GM23338 (cell line): ENCODE data around the gene LIPM. TPM values are rescaled to one million over a fixed set of nuclear protein-coding genes. Genes with fewer than 3 reads are reported as not detected.

Experiments used
- ATAC-seq: fragments of 200-7000 bp; cut with Tn5 transposase; 3 replicates; pipeline ENCODE4 v1.9.1; 2020
- DNase-seq: peaks from one replicate; pipeline ENCODE4 v3.0.0-alpha.2; 2015; ENCODE audit warnings: low spot score
- H2AFZ ChIP-seq: fragments of 200-600 bp; sonication (generic); 2 replicates; pipeline ENCODE4 v1.8.0; 2016; ENCODE audit warnings: antibody characterized with exemption, mild to moderate bottlenecking, moderate library complexity
- H3F3A ChIP-seq: fragments of 200-600 bp; sonication (generic); replicated peaks from 2 replicates; pipeline ENCODE4 v1.8.0; 2017; ENCODE audit warnings: antibody characterized with exemption, mixed run types, low read depth
- H3K27ac ChIP-seq: fragments of 200-600 bp; sonication (generic); 2 replicates; pipeline ENCODE4 v1.6.1; 2016; ENCODE audit warnings: low read depth
- H3K27me3 ChIP-seq: fragments of 200-600 bp; sonication (generic); 2 replicates; pipeline ENCODE4 v1.8.0; 2016; ENCODE audit warnings: mild to moderate bottlenecking, mixed run types, moderate library complexity; ENCODE audit not compliant: insufficient read depth
- H3K36me3 ChIP-seq: fragments of 200-600 bp; sonication (generic); 2 replicates; pipeline ENCODE4 v1.8.0; 2016; ENCODE audit warnings: mild to moderate bottlenecking; ENCODE audit not compliant: insufficient read depth
- H3K4me1 ChIP-seq: fragments of 200-600 bp; sonication (generic); 2 replicates; pipeline ENCODE4 v1.8.0; 2016; ENCODE audit warnings: mild to moderate bottlenecking, moderate library complexity; ENCODE audit not compliant: insufficient read depth
- H3K4me2 ChIP-seq: fragments of 200-600 bp; sonication (generic); 2 replicates; pipeline ENCODE4 v1.7.1; 2017; ENCODE audit warnings: mixed run types
- H3K4me3 ChIP-seq: fragments of 200-600 bp; sonication (generic); 2 replicates; pipeline ENCODE4 v1.6.1; 2016; ENCODE audit warnings: mixed run types
- H3K79me2 ChIP-seq: fragments of 200-600 bp; sonication (generic); replicated peaks from 2 replicates; pipeline ENCODE4 v1.8.0; 2017; ENCODE audit warnings: mild to moderate bottlenecking; ENCODE audit not compliant: insufficient read depth
- H3K9me2 ChIP-seq: fragments of 200-600 bp; sonication (generic); 2 replicates; pipeline ENCODE4 v1.8.0; 2017; ENCODE audit not compliant: insufficient read depth
- H4K20me1 ChIP-seq: fragments of 200-600 bp; sonication (generic); replicated peaks from 2 replicates; pipeline ENCODE4 v1.8.0; 2017; ENCODE audit warnings: mild to moderate bottlenecking; ENCODE audit not compliant: insufficient read depth
- H3K27ac Mint-ChIP-seq: 2 replicates; pipeline ENCODE4 v1.8.0; 2020; ENCODE audit warnings: inconsistent platforms, mild to moderate bottlenecking, moderate library complexity, mixed read lengths
- H3K27me3 Mint-ChIP-seq: 3 replicates; pipeline ENCODE4 v1.8.0; 2022; ENCODE audit warnings: low read depth, mild to moderate bottlenecking, moderate library complexity, mixed read lengths, inconsistent platforms; ENCODE audit not compliant: insufficient read depth, poor library complexity
- H3K36me3 Mint-ChIP-seq: 3 replicates; pipeline ENCODE4 v1.8.0; 2021; ENCODE audit warnings: low read depth, mild to moderate bottlenecking, inconsistent platforms, moderate library complexity, mixed read lengths
- H3K4me1 Mint-ChIP-seq: 3 replicates; pipeline ENCODE4 v1.8.0; 2020; ENCODE audit warnings: mild to moderate bottlenecking, inconsistent platforms, mixed read lengths
- H3K4me3 Mint-ChIP-seq: 3 replicates; pipeline ENCODE4 v1.8.0; 2021; ENCODE audit warnings: moderate library complexity, mild to moderate bottlenecking, inconsistent platforms, mixed read lengths
- H3K9me3 Mint-ChIP-seq: 3 replicates; pipeline ENCODE4 v1.8.0; 2020; ENCODE audit warnings: moderate library complexity, mild to moderate bottlenecking, inconsistent platforms, mixed read lengths
- CREB1 ChIP-seq: fragments of 250-450 bp; sonication (Bioruptor Pico); IDR thresholded peaks from 2 replicates; pipeline ENCODE4 v1.5.0; 2020; ENCODE audit warnings: low read depth, mild to moderate bottlenecking, moderate library complexity
- CTCF ChIP-seq, 2 experiments: fragments of 200-600 bp in 1 of 2; sonication (generic) in 1 of 2; conservative IDR thresholded peaks; 2 replicates each; pipeline versions ENCODE4 v1.5.1 to v1.6.1; 2016 to 2017; ENCODE audit warnings: antibody characterized with exemption in 2 of 2, low read depth in 2 of 2, mild to moderate bottlenecking in 2 of 2, moderate library complexity in 1 of 2
- ETS1 ChIP-seq: IDR thresholded peaks from 2 replicates; pipeline ENCODE4 v1.6.1; 2016; ENCODE audit warnings: antibody characterized with exemption
- EZH2phosphoT487 ChIP-seq: fragments of 200-600 bp; sonication (generic); IDR thresholded peaks from one replicate; pipeline ENCODE4 v1.8.1; 2018; ENCODE audit warnings: antibody characterized with exemption; ENCODE audit not compliant: unreplicated experiment
- POLR2AphosphoS5 ChIP-seq: IDR thresholded peaks from 2 replicates; pipeline ENCODE4 v1.6.1; 2016; ENCODE audit warnings: antibody characterized with exemption, low read depth
- ZNF331 ChIP-seq: fragments of 250-450 bp; sonication (Bioruptor Pico); IDR thresholded peaks from 2 replicates; pipeline ENCODE4 v1.5.0; 2020; ENCODE audit warnings: low read depth, mild to moderate bottlenecking, moderate library complexity
- ZNF462 ChIP-seq: fragments of 250-450 bp; sonication (Bioruptor Pico); IDR thresholded peaks from 2 replicates; pipeline ENCODE4 v1.5.0; 2020; ENCODE audit warnings: mild to moderate bottlenecking, moderate library complexity
- polyA plus RNA-seq: library from polyadenylated mRNA; unstranded; fragments of >200 nt; fragmentation: Nextera tagmentation; extraction: Ambion mirVana; gene quantifications from 2 replicates; pipeline ENCODE4 v1.2.1, GENCODE V29; 2016
- total RNA-seq: library from RNA; depleted of rRNA; stranded (reverse); fragments of >200 nt; shearing (Covaris generic); gene quantifications from 2 replicates; pipeline ENCODE4 v1.2.3, GENCODE V29; 2014

The LIPM gene
- total and polyA plus RNA-seq, 2 experiments from 2014 or later = not detected

DNA sequence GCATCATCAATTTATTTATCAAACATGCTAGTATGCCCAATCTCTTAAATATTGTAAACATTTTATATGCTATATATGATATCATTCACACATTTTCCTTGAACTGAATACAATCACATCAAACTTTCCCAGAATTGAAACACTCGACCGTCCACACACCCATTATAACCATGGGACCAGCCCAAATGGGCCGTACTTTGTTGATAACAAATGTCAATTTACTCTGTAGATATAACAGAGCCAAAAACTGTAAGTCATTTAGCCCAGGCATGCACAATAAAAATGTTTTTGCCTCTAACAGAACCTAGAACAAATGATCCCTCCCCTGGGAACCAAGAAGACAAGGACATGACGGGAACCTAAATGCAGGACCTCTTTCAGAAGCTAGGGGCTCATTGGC is 49.8 kb downstream of the LIPM start (continued):
- TF ChIP-seq ZNF331 (CRISPR knock-in tag) = no peak

GRCh38 chr10:88853155-88853881 is 50.8 kb downstream of the LIPM start:
- no peaks in the 10 kb centered on the region for H4K20me1 ChIP-seq
- no peak for DNase-seq
- ATAC-seq = no peak

GRCh38 chr10:88854684-88855083 is 52.2 kb downstream of the LIPM start:
- Mint-ChIP-seq H3K4me1 (peaks cover 18% of the 10 kb centered on the region), H3K27ac (no peak overlapping the region)
- no peak for ATAC-seq
- TF ChIP-seq EZH2phosphoT487 = no peak
- no peak for TF ChIP-seq ETS1
- no peak for TF ChIP-seq ZNF331 (CRISPR knock-in tag)
- no peak for TF ChIP-seq POLR2AphosphoS5
- TF ChIP-seq ZNF462 = no peak

More at GRCh38 chr10:88853155-88853881, 50.8 kb downstream of the LIPM start:
- Histone ChIP-seq H3K4me2 (no peak overlapping the region), H2AFZ (no peak overlapping the region), H3K9me2 (no peaks in the 10 kb centered on the region), H3K4me1 (peaks cover 20% of the 10 kb centered on the region), H3F3A (no peaks in the 10 kb centered on the region), H3K27me3 (no peaks in the 10 kb centered on the region), H3K79me2 (no peaks in the 10 kb centered on the region), H3K27ac (no peak overlapping the region), H3K4me3 (no peak overlapping the region), H3K36me3 (no peaks in the 10 kb centered on the region)
- H3K36me3 Mint-ChIP-seq = no peaks in the 10 kb centered on the region
- no peak for TF ChIP-seq CTCF (conservative IDR thresholded peaks at IDR 0.05; ENCODE audit: low read depth in 2 of 2)
- TF ChIP-seq ZNF331 (CRISPR knock-in tag) = no peak
- TF ChIP-seq CREB1 (CRISPR knock-in tag) = no peak
- H3K4me1 Mint-ChIP-seq = peaks cover 18% of the 10 kb centered on the region
- no peaks in the 10 kb centered on the region for H3K9me3 Mint-ChIP-seq
- peaks cover 2% of the 10 kb centered on the region for H3K27me3 Mint-ChIP-seq
- no peak overlapping the region for H3K27ac Mint-ChIP-seq
- H3K4me3 Mint-ChIP-seq = no peak overlapping the region

More at GRCh38 chr10:88854684-88855083, 52.2 kb downstream of the LIPM start:
- no peaks in the 10 kb centered on the region for H3K36me3 Mint-ChIP-seq
- H2AFZ ChIP-seq = no peak overlapping the region
- H3F3A ChIP-seq = no peaks in the 10 kb centered on the region
- H3K4me2 ChIP-seq = no peak overlapping the region
- no peaks in the 10 kb centered on the region for H3K36me3 ChIP-seq
- peaks cover 2% of the 10 kb centered on the region for H3K27me3 Mint-ChIP-seq
- no peaks in the 10 kb centered on the region for H4K20me1 ChIP-seq
- no peak overlapping the region for H3K27ac ChIP-seq
- H3K4me3 Mint-ChIP-seq = no peak overlapping the region
- H3K4me3 ChIP-seq = no peak overlapping the region
- H3K9me3 Mint-ChIP-seq = no peaks in the 10 kb centered on the region
- H3K79me2 ChIP-seq = no peaks in the 10 kb centered on the region
- H3K27me3 ChIP-seq = no peaks in the 10 kb centered on the region
- no peak for DNase-seq
- H3K4me1 ChIP-seq = peaks cover 20% of the 10 kb centered on the region
- H3K9me2 ChIP-seq = no peaks in the 10 kb centered on the region
